Bronchial epithelial cell (primary cell): Measurements from ENCODE around the gene TMC6. TPM values are rescaled to one million over a fixed set of nuclear protein-coding genes. Genes with fewer than 3 reads are reported as not detected.
"Not testable (repeated sequence)": the region's sequence is repeated elsewhere in the genome, so short reads cannot be mapped to it uniquely, and the experiment has no call there.

Experiments
- DNase-seq: peaks from one replicate; pipeline ENCODE4 v3.0.0-alpha.2; 2010; ENCODE audit warnings: low read depth
- FAIRE-seq: peaks from 2 replicates; lab custom pipeline; 2011; peaks lifted over from hg19 to GRCh38; lab: Jason Lieb, UNC
- H3K27me3 ChIP-seq: 2 replicates; pipeline ENCODE4 v1.5.1; 2011; ENCODE audit warnings: low read length; ENCODE audit not compliant: control insufficient read depth, insufficient read depth
- H3K36me3 ChIP-seq: 2 replicates; pipeline ENCODE4 v1.5.1; 2011; ENCODE audit warnings: low read length; ENCODE audit not compliant: control insufficient read depth, insufficient read depth
- H3K4me3 ChIP-seq: 2 replicates; pipeline ENCODE4 v1.5.1; 2011; ENCODE audit warnings: mild to moderate bottlenecking, low read depth, low read length, control low read depth
- CTCF ChIP-seq: IDR thresholded peaks from 2 replicates; pipeline ENCODE4 v1.5.1; 2011; ENCODE audit warnings: mild to moderate bottlenecking, moderate library complexity, low read length, control low read depth, inconsistent platforms; ENCODE audit not compliant: insufficient read depth, severe bottlenecking
- total RNA-seq: library from RNA; depleted of rRNA; stranded (reverse); fragments of >200 nt; gene quantifications from 2 replicates; pipeline ENCODE4 v1.2.1, GENCODE V29; 2014

The TMC6 gene
- total RNA-seq, 1 donor from 2014 or later, result 42.9 TPM

- peaks cover 8% of the 10 kb centered on the region for H3K36me3 ChIP-seq
- TF ChIP-seq CTCF, result no peak
- H3K4me3 ChIP-seq, result no peak overlapping the region
- FAIRE-seq (no peak), DNase-seq (no peak)
- H3K27me3 ChIP-seq, result no peaks in the 10 kb centered on the region
Observed at GRCh38 chr17:78173097-78173715, 44.7 kb upstream of the TMC6 start.

GRCh38 chr17:78172249-78173051 lies 43.9 kb upstream of the TMC6 start:
- Histone ChIP-seq H3K27me3 (no peaks in the 10 kb centered on the region), H3K4me3 (no peak overlapping the region), H3K36me3 (peaks cover 8% of the 10 kb centered on the region)
- DNase-seq, result no peak
- TF ChIP-seq CTCF, result no peak
- FAIRE-seq, result no peak

GRCh38 chr17:78171591-78172248 lies 43.2 kb upstream of the TMC6 start:
- not testable (repeated sequence) for H3K4me3 ChIP-seq, DNase-seq, H3K27me3 ChIP-seq, FAIRE-seq, H3K36me3 ChIP-seq

- Histone ChIP-seq H3K4me3 (no peak overlapping the region), H3K27me3 (no peaks in the 10 kb centered on the region), H3K36me3 (peaks cover 8% of the 10 kb centered on the region)
- peak; percentile 7 for FAIRE-seq
- no peak for DNase-seq
- no peak for TF ChIP-seq CTCF
Observed at GRCh38 chr17:78170692-78171590, 42.4 kb upstream of the TMC6 start.

GRCh38 chr17:78168903-78169793 lies 40.6 kb upstream of the TMC6 start:
- H3K36me3 ChIP-seq, result peaks cover 8% of the 10 kb centered on the region
- no peak for TF ChIP-seq CTCF
- H3K4me3 ChIP-seq, result peak overlapping the region; percentile 72
- peak; percentile 35 for DNase-seq
- H3K27me3 ChIP-seq, result no peaks in the 10 kb centered on the region
- FAIRE-seq, result no peak
